ENCODE results near the gene LRTM2.

GRCh38 chr12:1793426-1794210, 26.7 kb upstream of the LRTM2 start:
- TF ChIP-seq CTCF (IDR thresholded peaks at IDR 0.05) (no peak), POLR2AphosphoS5 (IDR thresholded peaks at IDR 0.05) (no peak), EP300 (IDR thresholded peaks at IDR 0.05) (no peak), POLR2A (IDR thresholded peaks at IDR 0.05) (no peak)
